ENCODE results near the gene EEF2.
"Not testable (repeated sequence)": the region's sequence is repeated elsewhere in the genome, so short reads cannot be mapped to it uniquely, and the experiment has no call there.

The EEF2 gene

GRCh38 chr19:3961007-3961406, 24.3 kb downstream of the EEF2 start:
- no peak for DNase-seq
- Histone ChIP-seq H3K9me3 (ENCODE audit: severe bottlenecking) (no peaks in the 10 kb centered on the region), H3K36me3 (peaks cover 91% of the 10 kb centered on the region), H3K27ac (no peak overlapping the region), H3K4me3 (ENCODE audit: low read depth, low read length) (no peak overlapping the region), H3K27me3 (ENCODE audit: insufficient read depth, low read depth, severe bottlenecking) (no peaks in the 10 kb centered on the region)
- no peak for TF ChIP-seq CTCF (IDR thresholded peaks at IDR 0.05; ENCODE audit: low read depth, low read length)

- Histone ChIP-seq H3K27ac (no peak overlapping the region), H3K4me3 (ENCODE audit: low read depth, low read length) (no peak overlapping the region), H3K27me3 (ENCODE audit: insufficient read depth, low read depth, severe bottlenecking) (no peaks in the 10 kb centered on the region), H3K36me3 (peaks cover 91% of the 10 kb centered on the region), H3K9me3 (ENCODE audit: severe bottlenecking) (no peaks in the 10 kb centered on the region)
- TF ChIP-seq CTCF (IDR thresholded peaks at IDR 0.05; ENCODE audit: low read depth, low read length), result no peak
- no peak for DNase-seq
These were observed 25.5 kb downstream of the EEF2 start for GRCh38 chr19:3959766-3960131.

- Histone ChIP-seq H3K27me3 (ENCODE audit: insufficient read depth, low read depth, severe bottlenecking) (no peaks in the 10 kb centered on the region), H3K27ac (no peak overlapping the region), H3K9me3 (ENCODE audit: severe bottlenecking) (no peaks in the 10 kb centered on the region), H3K4me3 (ENCODE audit: low read depth, low read length) (no peak overlapping the region), H3K36me3 (peaks cover 90% of the 10 kb centered on the region)
- no peak for DNase-seq
- TF ChIP-seq CTCF (IDR thresholded peaks at IDR 0.05; ENCODE audit: low read depth, low read length), result no peak
These were observed 26.2 kb downstream of the EEF2 start for GRCh38 chr19:3958836-3959765.

GRCh38 chr19:3955688-3956087, 29.6 kb downstream of the EEF2 start:
- no peak for TF ChIP-seq CTCF (IDR thresholded peaks at IDR 0.05; ENCODE audit: low read depth, low read length)
- Histone ChIP-seq H3K4me3 (ENCODE audit: low read depth, low read length) (no peak overlapping the region), H3K36me3 (peaks cover 64% of the 10 kb centered on the region), H3K27ac (no peak overlapping the region), H3K9me3 (ENCODE audit: severe bottlenecking) (no peaks in the 10 kb centered on the region), H3K27me3 (ENCODE audit: insufficient read depth, low read depth, severe bottlenecking) (no peaks in the 10 kb centered on the region)
- DNase-seq, result no peak

- peaks cover 60% of the 10 kb centered on the region for H3K36me3 ChIP-seq
- H3K27ac ChIP-seq, DNase-seq: not testable (repeated sequence)
These were observed 30.0 kb downstream of the EEF2 start for GRCh38 chr19:3955276-3955675.

GRCh38 chr19:3954107-3954506, 31.2 kb downstream of the EEF2 start:
- TF ChIP-seq CTCF (IDR thresholded peaks at IDR 0.05; ENCODE audit: low read depth, low read length), result no peak
- H3K27me3 ChIP-seq (ENCODE audit: insufficient read depth, low read depth, severe bottlenecking), result no peaks in the 10 kb centered on the region
- DNase-seq, result no peak
- H3K36me3 ChIP-seq, result peaks cover 49% of the 10 kb centered on the region
- H3K27ac ChIP-seq, result no peak overlapping the region
- H3K9me3 ChIP-seq (ENCODE audit: severe bottlenecking), result no peaks in the 10 kb centered on the region
- no peak overlapping the region for H3K4me3 ChIP-seq (ENCODE audit: low read depth, low read length)

More at GRCh38 chr19:3955276-3955675, 30.0 kb downstream of the EEF2 start:
- H3K9me3 ChIP-seq (ENCODE audit: severe bottlenecking); H3K4me3 ChIP-seq (ENCODE audit: low read depth, low read length); H3K27me3 ChIP-seq (ENCODE audit: insufficient read depth, low read depth, severe bottlenecking): not testable (repeated sequence)

GRCh38 chr19:3952755-3953276, 32.4 kb downstream of the EEF2 start:
- H3K4me3 ChIP-seq (ENCODE audit: low read depth, low read length); H3K9me3 ChIP-seq (ENCODE audit: severe bottlenecking); H3K27me3 ChIP-seq (ENCODE audit: insufficient read depth, low read depth, severe bottlenecking); DNase-seq: not testable (repeated sequence)
- Histone ChIP-seq H3K36me3 (peaks cover 36% of the 10 kb centered on the region), H3K27ac (peak overlapping the region; percentile 7; the same call in 1 of the 2 replicates)

Data from WERI-Rb-1 (cell line).